HG03103 (cell line): Measurements from ENCODE around the gene SSC5D.

Experiments used
- ATAC-seq: cut with Tn5 transposase; IDR thresholded peaks from one replicate; pipeline ENCODE4 v1.9.1; 2021; ENCODE audit warnings: low read depth; ENCODE audit not compliant: unreplicated experiment

Gene SSC5D

DNA sequence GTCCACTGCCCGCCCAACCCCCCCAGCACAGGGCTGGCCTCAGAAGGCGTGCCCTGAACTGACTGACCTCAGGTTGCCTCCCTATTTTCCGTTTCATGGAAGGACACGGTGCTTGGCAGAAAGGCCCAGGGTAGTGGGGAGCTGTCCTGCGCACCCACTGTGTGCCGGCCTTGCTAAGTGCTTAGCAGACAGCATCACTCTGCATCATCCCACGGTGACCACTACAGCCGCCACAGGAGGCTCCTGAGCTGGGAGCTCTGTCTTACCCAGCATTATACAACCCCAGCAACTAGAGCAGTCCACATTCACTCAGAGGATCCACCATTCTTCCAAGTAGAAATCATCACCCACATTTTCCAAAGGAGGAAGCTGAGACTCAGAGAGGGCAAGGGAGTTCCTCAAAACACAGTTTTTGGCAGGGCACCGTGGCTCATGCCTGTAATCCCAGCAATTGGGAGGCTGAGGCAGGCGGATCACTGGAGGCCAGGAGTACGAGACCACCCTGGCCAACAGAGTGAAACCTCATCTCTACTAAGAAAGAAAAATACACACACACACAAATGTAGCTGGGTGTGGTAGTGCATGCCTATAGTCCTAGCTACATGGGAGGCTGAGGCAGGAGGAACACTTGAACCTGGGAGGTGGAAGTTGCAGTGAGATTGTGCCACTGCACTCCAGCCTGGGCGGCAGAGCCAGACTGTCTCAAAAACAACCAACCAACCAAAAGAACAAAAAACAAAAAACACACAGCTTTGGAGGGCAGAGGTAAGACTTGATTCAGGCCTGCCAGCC is 47.1 kb downstream of the SSC5D start:
- no peak for ATAC-seq

DNA sequence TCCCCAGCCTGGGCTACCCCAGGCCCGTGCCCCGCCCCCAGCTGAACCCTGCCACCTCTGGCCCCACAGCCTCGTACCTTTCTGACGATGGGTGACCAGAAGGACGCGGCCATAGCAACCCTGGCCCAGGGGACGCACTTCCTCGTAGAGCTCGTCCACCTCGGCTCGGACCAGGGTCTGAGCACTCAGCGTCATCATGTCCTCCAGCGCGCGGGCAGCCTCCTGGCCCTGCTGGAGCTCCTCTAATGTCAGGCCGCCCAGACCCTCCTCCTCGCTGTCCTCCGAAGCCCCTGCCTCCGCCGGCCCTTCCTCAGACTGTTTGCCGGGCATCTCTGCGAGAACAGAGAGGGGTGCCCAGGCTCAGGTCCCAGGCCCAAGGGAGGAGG is 47.7 kb downstream of the SSC5D start:
- ATAC-seq = no peak

DNA sequence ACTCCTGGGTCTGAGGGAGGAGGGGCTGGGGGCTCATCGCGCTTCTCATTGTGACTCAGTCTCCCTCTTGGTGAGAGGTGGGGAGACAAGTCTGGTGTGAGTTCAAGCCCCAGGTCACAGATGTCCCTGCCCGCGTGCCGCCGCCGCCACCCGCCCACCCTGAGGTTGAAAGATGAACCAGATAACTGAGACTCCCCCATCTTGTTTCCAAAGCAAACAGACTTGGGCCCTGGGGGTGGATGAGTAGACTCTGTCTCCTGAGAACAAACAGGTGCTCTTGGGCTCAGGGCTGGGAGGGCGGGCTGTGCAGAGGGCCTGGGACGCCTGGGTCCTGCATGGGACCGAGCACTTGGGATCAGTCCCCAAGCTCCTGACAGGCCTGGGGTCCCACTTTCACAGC is 48.1 kb downstream of the SSC5D start:
- ATAC-seq = no peak

DNA sequence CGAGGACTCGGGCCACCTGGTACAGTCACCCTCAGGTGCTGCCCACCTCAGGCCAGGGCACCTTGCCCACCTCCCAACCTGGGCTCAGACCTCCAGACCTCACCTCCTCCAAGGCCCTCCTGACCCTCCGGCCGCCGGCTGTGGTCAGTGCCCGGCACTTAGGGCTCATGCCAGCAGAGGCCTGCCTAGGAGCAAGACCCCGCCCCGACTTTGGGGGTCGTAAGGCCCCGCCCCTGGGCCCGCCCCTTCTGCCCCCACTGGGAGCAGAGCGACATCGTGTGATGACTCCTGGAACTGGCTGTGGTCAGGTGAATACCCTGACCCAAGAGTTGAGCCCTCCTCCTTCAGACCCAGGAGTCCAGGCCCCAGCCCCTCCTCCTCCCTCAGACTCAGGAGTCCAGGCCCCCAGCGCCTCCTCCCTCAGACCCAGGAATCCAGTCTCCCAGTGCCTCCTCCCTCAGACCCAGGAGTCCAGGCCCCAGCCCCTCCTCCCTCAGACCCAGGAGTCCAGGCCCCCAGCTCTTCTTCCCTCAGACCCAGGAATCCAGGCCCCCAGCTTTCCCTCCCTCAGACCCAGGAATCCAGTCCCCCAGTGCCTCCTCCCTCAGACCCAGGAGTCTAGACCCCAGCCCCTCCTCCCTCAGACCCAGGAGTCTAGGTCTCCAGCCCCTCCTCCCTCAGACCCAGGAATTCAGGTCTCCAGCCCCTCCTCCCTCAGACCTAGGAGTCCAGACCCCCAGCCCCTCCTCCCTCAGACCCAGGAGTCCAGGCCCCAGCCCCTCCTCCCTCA is 48.9 kb downstream of the SSC5D start, which contains the start of gene SBK2:
Gene SBK2 (minus strand): TSS at position 183 of the 790 bp plus-strand sequence. CDS start 839 bp downstream, outside the sequence.
- ATAC-seq = no peak

- no peak for ATAC-seq
Measured at GRCh38 chr19:55537741-55538111, 49.5 kb downstream of the SSC5D start.

GRCh38 chr19:55538132-55538531 is 49.9 kb downstream of the SSC5D start:
- no peak for ATAC-seq

DNA sequence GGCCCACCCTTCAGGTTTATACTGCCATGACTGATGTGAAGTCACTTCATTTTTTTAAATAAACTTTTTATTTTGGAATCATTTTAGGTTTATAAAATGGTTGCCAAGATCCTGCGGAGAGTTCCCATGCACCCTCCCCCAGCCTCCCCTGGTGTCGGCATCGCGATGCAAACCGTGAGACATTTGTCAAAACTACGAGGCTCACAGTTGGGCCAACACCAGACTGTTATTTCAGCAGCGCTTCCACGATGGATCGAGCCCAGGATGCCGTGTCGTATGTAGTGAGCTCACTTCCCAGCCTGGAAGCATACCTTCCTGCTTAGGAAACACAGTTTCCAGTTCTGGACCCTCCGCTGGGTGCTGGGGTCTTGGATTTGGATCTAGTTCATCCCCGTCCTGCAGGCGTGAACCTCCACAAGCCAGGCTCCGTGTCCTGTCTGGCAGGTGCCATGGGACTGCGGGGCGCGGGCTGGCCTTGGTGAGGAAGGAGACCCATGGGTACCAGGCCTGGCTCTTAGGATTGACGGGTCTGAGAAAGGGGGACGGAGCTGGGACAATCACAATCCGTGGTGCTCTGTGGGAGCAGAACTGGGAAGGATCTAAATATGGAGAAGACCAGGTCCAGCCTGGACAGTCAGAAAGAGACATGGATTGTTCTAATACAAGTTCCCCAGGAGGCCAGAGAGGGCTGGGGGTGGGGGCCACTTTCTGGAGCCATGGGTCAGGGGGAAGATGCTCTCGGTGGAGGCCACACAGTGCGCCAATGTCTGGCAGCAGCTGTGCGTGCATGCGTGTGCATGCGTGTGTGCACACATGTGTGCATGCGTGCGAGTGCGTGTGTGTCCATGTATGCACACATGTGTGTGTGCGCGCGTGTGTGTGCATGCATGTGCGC is 51.1 kb downstream of the SSC5D start:
- ATAC-seq = no peak

- ATAC-seq = no peak
Measured at GRCh38 chr19:55540619-55541018, 52.4 kb downstream of the SSC5D start.

GRCh38 chr19:55541091-55541490 is 52.9 kb downstream of the SSC5D start:
- ATAC-seq = no peak

DNA sequence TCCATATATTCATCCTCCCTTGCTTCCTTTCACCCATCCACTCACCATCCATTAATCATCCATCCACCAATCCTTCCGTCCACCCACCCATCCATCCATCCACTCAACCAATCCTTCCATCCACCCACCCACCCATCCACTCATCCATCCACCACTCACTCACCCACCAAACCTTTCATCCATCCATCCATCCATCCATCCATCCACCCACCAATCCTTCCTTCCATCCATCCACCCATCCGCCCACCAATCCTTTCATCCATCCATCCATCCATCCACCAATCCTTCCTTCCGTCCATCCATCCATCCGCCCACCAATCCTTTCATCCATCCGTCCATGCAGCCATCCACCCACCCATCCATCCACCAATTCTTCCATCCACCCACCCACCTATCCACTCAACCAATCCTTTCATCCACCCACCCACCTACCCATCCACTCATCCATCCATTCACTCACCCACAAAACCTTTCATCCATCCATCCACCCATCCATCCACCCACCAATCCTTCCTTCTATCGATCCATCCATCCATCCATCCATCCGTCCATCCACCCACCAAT is 54.1 kb downstream of the SSC5D start:
- ATAC-seq = no peak

GRCh38 chr19:55543567-55543966 is 55.3 kb downstream of the SSC5D start:
- ATAC-seq = no peak

DNA sequence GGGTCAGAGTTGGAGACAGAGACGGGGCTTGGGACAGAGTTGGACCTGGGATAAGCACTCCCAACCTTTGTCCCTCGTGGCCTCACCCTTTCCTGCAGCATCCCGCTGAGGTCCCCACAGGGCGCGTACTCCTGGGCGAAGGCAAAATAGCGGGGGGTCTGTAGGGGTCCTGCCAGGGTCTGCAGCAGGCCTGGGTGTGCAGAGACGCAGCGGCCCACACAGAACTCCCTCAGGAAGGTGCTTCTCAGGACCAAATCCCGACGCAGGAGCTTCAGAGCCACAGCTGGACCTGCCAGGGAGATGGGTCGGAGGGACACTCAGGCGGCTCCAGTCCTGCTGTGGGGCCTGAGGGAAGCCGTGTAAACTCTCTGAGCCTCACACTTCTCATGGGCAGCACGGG is 55.8 kb downstream of the SSC5D start:
- no peak for ATAC-seq

- ATAC-seq = no peak
Measured at GRCh38 chr19:55544776-55545439, 56.7 kb downstream of the SSC5D start.

DNA sequence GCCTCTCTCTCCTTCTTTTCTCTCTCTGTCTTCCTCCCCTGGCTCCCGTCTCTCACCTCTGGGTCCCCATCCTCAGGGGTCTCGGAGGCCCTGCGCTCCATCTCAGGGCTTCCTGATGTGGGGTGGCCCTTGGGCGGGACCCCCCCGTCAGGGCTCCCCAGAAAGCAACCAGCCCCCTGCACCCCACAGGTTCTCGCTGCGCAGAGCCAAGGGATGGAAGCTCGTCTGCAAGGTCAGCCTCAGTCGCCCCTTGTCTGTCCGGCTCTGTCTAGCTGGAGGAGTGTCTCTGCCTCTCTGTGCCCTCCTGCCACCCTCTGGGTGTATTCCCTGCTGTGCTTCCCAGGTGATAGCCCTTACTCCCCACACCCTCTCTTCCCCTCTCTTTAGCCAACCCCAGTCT is 57.2 kb downstream of the SSC5D start, which contains the start of gene SBK3:
Gene SBK3 (minus strand): TSS at position 101 of the 400 bp plus-strand sequence. CDS start 0 bp downstream, at position 101.
- ATAC-seq = no peak

DNA sequence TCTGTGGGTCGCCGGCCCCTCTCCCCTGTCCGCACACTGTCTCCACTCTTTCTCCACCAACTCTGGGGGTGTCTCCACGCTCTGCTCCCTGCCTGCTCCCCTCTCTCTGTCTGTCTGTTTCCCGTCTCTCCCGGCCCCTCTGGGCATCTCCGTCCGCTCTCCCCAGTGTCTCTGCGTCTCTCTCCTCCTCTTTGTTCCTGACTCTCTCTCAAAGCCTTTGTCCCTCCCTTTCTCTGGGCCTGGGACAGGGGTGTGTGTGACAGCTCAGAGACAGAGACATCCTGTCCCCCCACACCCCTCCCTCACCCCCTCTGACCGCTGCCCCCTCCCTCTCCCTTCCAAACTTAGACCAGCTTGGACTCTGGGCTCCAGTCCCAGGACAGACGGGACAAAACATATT is 57.8 kb downstream of the SSC5D start:
- ATAC-seq = no peak

- ATAC-seq = no peak
Measured at GRCh38 chr19:55546822-55547614, 58.8 kb downstream of the SSC5D start.

DNA sequence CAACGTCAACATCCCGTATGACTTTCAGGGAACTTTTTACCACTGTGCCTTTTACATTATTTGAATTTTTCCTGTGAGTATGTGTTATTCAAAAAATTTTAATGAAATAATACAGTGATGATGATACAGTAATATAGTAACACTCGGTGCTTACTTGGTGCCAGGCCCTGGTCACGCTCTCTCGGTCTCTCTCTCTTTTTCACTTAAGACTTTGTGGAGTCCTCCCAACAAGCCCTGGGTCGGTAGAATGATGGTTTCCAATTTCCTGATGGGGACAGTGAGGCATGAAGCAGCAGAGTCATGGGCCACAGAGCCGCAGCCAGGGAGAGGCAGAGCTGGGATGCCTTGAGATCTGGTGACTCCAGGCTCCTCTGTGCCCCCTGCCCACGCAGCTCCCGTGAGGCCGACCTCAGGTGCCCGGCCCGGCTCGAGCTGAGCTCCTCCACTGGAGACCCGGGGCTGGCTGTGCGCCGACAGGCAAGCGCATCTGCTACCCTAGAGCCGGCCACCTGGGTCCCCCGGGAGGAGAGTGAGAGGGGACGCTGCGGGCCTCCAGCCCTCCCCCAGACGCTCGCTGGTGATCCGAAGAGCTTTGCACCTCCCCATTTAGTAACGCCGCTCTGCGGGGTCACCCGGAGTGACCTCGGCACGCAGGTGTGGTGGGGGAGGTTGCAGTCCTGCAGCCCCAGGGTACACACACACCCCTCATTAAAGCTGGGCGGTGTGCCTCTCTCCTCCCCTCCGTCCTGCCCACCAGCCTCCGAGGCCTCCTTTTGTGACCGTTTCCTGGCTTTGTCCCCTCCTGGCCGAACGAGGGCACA is 61.5 kb downstream of the SSC5D start:
- ATAC-seq = no peak

DNA sequence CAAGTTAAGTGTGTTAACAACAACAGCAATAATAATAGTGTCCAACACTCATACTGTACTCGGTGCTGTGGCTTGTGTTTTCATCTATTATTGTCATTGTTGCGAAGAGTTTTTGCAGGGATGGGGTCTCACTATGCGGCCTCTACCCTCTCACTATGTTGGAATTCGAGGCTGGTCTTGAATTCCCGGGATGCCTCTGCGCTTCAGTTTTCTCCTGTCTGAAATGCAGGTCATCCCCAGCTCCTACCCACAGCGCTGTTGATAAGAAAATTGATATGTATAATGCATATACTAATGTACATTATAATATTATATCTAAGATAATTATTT is 62.0 kb downstream of the SSC5D start:
- ATAC-seq = no peak
